ENCODE data around the gene EEF1B2. TPM values are rescaled to one million over a fixed set of nuclear protein-coding genes. Genes with fewer than 3 reads are reported as not detected.
"Not testable (repeated sequence)": the region's sequence is repeated elsewhere in the genome, so short reads cannot be mapped to it uniquely, and the experiment has no call there.

Gene EEF1B2
- total and polyA plus RNA-seq, 2 experiments from 2014 or later, result 305 to 673 TPM

DNA sequence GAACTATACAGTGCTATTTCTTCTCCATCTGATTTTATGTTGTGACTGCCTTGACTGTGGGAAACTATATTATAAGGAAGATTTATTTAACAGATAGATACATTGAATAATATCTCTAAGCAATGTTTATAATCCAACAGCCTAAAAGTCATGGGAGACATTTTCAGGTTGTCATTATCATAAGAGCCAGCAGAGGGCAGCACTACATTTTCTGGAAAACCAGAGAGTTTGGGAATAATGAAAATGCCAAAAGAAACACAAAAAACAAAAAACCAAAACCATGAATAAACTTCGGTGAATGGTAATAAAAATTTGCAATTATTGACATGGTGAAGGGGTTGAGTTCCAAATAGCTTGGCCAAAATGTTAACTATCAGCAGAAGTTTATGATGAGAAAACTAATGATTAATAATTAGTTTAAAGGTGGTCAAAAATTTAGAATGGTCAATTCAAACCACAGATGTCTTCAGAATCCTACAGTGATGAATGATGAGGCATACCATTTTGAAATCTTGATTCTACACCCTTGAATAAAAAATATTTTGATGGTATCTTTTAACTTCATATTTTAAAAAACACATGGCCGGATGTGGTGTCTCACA lies 4.7 kb downstream of the EEF1B2 start:
- Histone ChIP-seq H3K9me2 (ENCODE audit: insufficient read depth) (no peaks in the 10 kb centered on the region), H3K4me3 (no peak overlapping the region), H3K4me1 (ENCODE audit: insufficient read depth) (peaks cover 17% of the 10 kb centered on the region), H3K27me3 (ENCODE audit: insufficient read depth) (no peaks in the 10 kb centered on the region), H3F3A (replicated peaks; ENCODE audit: low read depth) (peaks cover 34% of the 10 kb centered on the region), H3K27ac (ENCODE audit: low read depth) (no peak overlapping the region), H2AFZ (no peak overlapping the region), H3K79me2 (replicated peaks; ENCODE audit: insufficient read depth) (peaks cover 28% of the 10 kb centered on the region), H3K4me2 (no peak overlapping the region), H4K20me1 (replicated peaks; ENCODE audit: insufficient read depth) (0 out of 2 replicates have a peak, but pooled peaks cover 3% of the 10 kb centered on the region), H3K36me3 (ENCODE audit: insufficient read depth) (peaks cover 32% of the 10 kb centered on the region)
- Mint-ChIP-seq H3K36me3 (ENCODE audit: low read depth) (peaks cover 89% of the 10 kb centered on the region), H3K4me3 (no peak overlapping the region), H3K9me3 (peaks cover 14% of the 10 kb centered on the region; the same call in 2 of the 3 replicates), H3K27ac (no peak overlapping the region), H3K27me3 (ENCODE audit: insufficient read depth, low read depth, poor library complexity) (peaks cover 17% of the 10 kb centered on the region), H3K4me1 (peaks cover 19% of the 10 kb centered on the region)
- TF ChIP-seq, protein P1, sequence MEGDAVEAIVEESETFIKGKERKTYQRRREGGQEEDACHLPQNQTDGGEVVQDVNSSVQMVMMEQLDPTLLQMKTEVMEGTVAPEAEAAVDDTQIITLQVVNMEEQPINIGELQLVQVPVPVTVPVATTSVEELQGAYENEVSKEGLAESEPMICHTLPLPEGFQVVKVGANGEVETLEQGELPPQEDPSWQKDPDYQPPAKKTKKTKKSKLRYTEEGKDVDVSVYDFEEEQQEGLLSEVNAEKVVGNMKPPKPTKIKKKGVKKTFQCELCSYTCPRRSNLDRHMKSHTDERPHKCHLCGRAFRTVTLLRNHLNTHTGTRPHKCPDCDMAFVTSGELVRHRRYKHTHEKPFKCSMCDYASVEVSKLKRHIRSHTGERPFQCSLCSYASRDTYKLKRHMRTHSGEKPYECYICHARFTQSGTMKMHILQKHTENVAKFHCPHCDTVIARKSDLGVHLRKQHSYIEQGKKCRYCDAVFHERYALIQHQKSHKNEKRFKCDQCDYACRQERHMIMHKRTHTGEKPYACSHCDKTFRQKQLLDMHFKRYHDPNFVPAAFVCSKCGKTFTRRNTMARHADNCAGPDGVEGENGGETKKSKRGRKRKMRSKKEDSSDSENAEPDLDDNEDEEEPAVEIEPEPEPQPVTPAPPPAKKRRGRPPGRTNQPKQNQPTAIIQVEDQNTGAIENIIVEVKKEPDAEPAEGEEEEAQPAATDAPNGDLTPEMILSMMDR (conservative IDR thresholded peaks at IDR 0.05; ENCODE audit: low read depth in 2 of 2), result peak; percentile 70 to 98
- TF ChIP-seq EZH2 (IDR thresholded peaks at IDR 0.05; ENCODE audit: low read depth, unreplicated experiment), result no peak
- DNase-seq (ENCODE audit: low spot score), result peak; percentile 72
- no peak for ATAC-seq

DNA sequence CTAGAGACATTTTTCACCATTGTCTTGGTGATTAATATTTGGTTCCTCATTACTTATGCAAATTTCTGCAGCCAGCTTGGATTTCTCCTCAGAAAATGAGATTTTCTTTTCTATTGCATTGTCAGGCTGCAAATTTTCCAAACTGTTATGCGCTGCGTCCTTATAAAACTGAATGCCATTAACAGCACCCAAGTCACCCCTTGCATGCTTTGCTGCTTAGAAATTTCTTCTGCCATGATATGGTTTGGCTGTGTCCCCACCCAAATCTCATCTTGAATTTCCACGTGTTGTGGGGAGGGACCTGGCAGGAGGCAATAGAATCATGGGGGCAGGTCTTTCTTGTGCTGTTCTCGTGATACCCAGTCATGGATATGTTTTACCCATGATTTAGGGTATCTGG lies 8.5 kb downstream of the EEF1B2 start:
- Mint-ChIP-seq H3K36me3 (ENCODE audit: low read depth) (peaks cover 66% of the 10 kb centered on the region), H3K9me3 (peaks cover 28% of the 10 kb centered on the region)
- not testable (repeated sequence) for H3K27me3 Mint-ChIP-seq (ENCODE audit: insufficient read depth, low read depth, poor library complexity); ATAC-seq; H3K4me2 ChIP-seq; H3K27ac Mint-ChIP-seq; H3K27ac ChIP-seq (ENCODE audit: low read depth); H3K27me3 ChIP-seq (ENCODE audit: insufficient read depth); H3K9me2 ChIP-seq (ENCODE audit: insufficient read depth); DNase-seq (ENCODE audit: low spot score); H3K36me3 ChIP-seq (ENCODE audit: insufficient read depth); H3K4me1 ChIP-seq (ENCODE audit: insufficient read depth); H3F3A ChIP-seq (replicated peaks; ENCODE audit: low read depth); H3K4me1 Mint-ChIP-seq; H3K4me3 Mint-ChIP-seq; H3K79me2 ChIP-seq (replicated peaks; ENCODE audit: insufficient read depth); H2AFZ ChIP-seq; H3K4me3 ChIP-seq; H4K20me1 ChIP-seq (replicated peaks; ENCODE audit: insufficient read depth)

DNA sequence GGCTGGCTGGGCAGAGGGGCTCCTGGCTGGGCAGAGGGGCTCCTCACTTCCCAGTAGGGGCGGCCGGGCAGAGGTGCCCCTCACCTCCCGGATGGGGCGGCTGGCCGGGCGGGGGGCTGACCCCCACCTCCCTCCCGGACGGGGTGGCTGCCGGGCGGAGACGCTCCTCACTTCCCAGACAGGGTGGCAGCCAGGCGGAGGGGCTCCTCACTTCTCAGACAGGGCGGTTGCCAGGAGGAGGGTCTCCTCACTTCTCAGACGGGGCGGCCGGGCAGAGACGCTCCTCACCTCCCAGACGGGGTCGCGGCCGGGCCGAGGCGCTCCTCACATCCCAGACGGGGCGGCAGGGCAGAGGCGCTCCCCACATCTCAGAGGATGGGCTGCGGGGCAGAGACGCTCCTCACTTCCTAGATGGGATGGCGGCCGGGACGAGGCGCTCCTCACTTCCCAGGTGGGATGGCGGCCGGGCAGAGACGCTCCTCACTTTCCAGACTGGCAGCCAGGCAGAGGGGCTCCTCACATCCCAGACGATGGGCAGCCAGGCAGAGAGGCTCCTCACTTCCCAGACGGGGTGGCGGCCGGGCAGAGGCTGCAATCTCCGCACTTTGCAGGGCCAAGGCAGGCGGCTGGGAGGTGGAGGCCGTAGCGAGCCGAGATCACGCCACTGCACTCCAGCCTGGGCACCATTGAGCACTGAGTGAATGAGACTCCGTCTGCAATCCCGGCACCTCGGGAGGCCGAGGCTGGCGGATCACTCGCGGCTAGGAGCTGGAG lies 12.1 kb downstream of the EEF1B2 start:
- H3K27me3 ChIP-seq (ENCODE audit: insufficient read depth); H3K27ac ChIP-seq (ENCODE audit: low read depth); H3K4me3 ChIP-seq; H3K4me3 Mint-ChIP-seq; H4K20me1 ChIP-seq (replicated peaks; ENCODE audit: insufficient read depth); H3K4me1 ChIP-seq (ENCODE audit: insufficient read depth); ATAC-seq; H3K27me3 Mint-ChIP-seq (ENCODE audit: insufficient read depth, low read depth, poor library complexity); H2AFZ ChIP-seq; H3K36me3 ChIP-seq (ENCODE audit: insufficient read depth); DNase-seq (ENCODE audit: low spot score); H3K79me2 ChIP-seq (replicated peaks; ENCODE audit: insufficient read depth); H3K9me2 ChIP-seq (ENCODE audit: insufficient read depth); H3K27ac Mint-ChIP-seq; H3F3A ChIP-seq (replicated peaks; ENCODE audit: low read depth); H3K4me1 Mint-ChIP-seq; H3K4me2 ChIP-seq: not testable (repeated sequence)
- H3K9me3 Mint-ChIP-seq, result peaks cover 35% of the 10 kb centered on the region
- H3K36me3 Mint-ChIP-seq (ENCODE audit: low read depth), result peaks cover 41% of the 10 kb centered on the region

Data from GM23338 (cell line).